Right renal cortex interstitium (tissue), 3 donors: ENCODE data around the gene SBNO2. TPM values are rescaled to one million over a fixed set of nuclear protein-coding genes. Genes with fewer than 3 reads are reported as not detected.
"Not testable (repeated sequence)": the region's sequence is repeated elsewhere in the genome, so short reads cannot be mapped to it uniquely, and the experiment has no call there.

ENCODE experiments used
- DNase-seq, 3 donors: peaks; one replicate each; pipeline ENCODE4 v3.0.0-alpha.2; 2013; ENCODE audit warnings: low read depth in 3 of 3, low spot score in 2 of 3
- polyA plus RNA-seq, 3 donors: library from polyadenylated mRNA; unstranded; fragments of 120-200 nt; gene quantifications; one replicate each; pipeline ENCODE4 v1.2.1, GENCODE V29; 2013; ENCODE audit not compliant: insufficient read length in 3 of 3

The SBNO2 gene
- polyA plus RNA-seq, 3 donors = 13.4 to 15.6 (median 14.6) TPM

- no peak for DNase-seq
Measured at GRCh38 chr19:1211494-1212234, 37.6 kb upstream of the SBNO2 start.

GRCh38 chr19:1210227-1210538, 36.1 kb upstream of the SBNO2 start:
- no peak for DNase-seq

GRCh38 chr19:1208830-1209229, 34.8 kb upstream of the SBNO2 start:
- DNase-seq = not testable (repeated sequence)

- no peak for DNase-seq
Measured at GRCh38 chr19:1206864-1207450, 32.9 kb upstream of the SBNO2 start.

- DNase-seq = no peak
Measured at GRCh38 chr19:1206150-1206863, 32.2 kb upstream of the SBNO2 start.

GRCh38 chr19:1205114-1206099, 31.3 kb upstream of the SBNO2 start, which contains the start of gene STK11:
STK11 (plus strand) TSS chr19:1205778; CDS start chr19:1206914, 1,136 bp downstream.
- DNase-seq = peak; percentile 72 to 89 (median 83)

- not testable (repeated sequence) for DNase-seq
Measured at GRCh38 chr19:1200614-1201013, 26.5 kb upstream of the SBNO2 start.

- DNase-seq = no peak
Measured at GRCh38 chr19:1199531-1199930, 25.5 kb upstream of the SBNO2 start.

- DNase-seq = no peak
Measured at GRCh38 chr19:1189419-1189818, 15.4 kb upstream of the SBNO2 start.

- DNase-seq = no peak
Measured at GRCh38 chr19:1183543-1184172, 9.6 kb upstream of the SBNO2 start.

GRCh38 chr19:1182727-1183126, 8.7 kb upstream of the SBNO2 start:
- DNase-seq = no peak

- no peak for DNase-seq
Measured at GRCh38 chr19:1182068-1182467, 8.0 kb upstream of the SBNO2 start.

- no peak for DNase-seq
Measured at GRCh38 chr19:1181606-1182005, 7.5 kb upstream of the SBNO2 start.

- no peak for DNase-seq
Measured at GRCh38 chr19:1177322-1178114, 3.5 kb upstream of the SBNO2 start.

GRCh38 chr19:1173159-1173844, 766 bp downstream of the SBNO2 start:
- DNase-seq = no peak

GRCh38 chr19:1172353-1173158, 1.5 kb downstream of the SBNO2 start:
- no peak for DNase-seq

- DNase-seq = no peak
Measured at GRCh38 chr19:1171755-1172352, 2.2 kb downstream of the SBNO2 start.
